Activated CD4-positive, CD25-positive, alpha-beta regulatory T cell treated with anti-CD3 and anti-CD28 coated beads, Interleukin-2, amount 50 U/mL, for 16 hours (primary cell): Measurements from ENCODE around the gene MRPL32.
"Not testable (repeated sequence)": the region's sequence is repeated elsewhere in the genome, so short reads cannot be mapped to it uniquely, and the experiment has no call there.

Experiments used
- DNase-seq: peaks from one replicate; pipeline ENCODE4 v3.0.0-alpha.2; 2020; ENCODE audit warnings: low read depth, low spot score

The MRPL32 gene

GRCh38 chr7:42931834-42932651, at the start of gene MRPL32, which contains the start of gene PSMA2:
TSS of gene MRPL32 (plus strand) at chr7:42932376. CDS start at chr7:42932387, 11 bp downstream.
TSS of gene PSMA2 (minus strand) at chr7:42932174. CDS start at chr7:42932158, 16 bp downstream.
- peak; percentile 94 for DNase-seq

- DNase-seq: no peak
Observed at GRCh38 chr7:42883950-42884349, 48.2 kb upstream of the MRPL32 start.

DNA sequence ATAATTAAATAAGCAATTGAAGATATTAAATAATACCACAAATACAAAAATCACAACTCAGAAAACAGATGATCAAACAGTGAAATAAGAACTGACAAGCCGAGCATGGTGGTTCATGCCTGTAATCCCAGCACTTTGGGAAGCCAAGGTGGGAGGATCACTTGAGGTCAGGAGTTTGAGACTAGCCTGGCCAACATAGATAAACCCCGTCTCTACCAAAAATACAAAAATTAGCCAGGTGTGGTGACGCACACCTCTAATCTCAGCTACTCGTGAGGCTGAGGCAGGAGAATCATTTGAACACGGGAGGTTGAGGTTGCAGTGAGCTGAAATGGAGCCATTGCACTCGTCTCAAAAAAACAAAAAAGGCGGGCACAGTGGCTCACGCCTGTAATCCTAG, 47.0 kb upstream of the MRPL32 start:
- DNase-seq: not testable (repeated sequence)

GRCh38 chr7:42886129-42886528, 46.0 kb upstream of the MRPL32 start:
- no peak for DNase-seq

- no peak for DNase-seq
Observed at GRCh38 chr7:42886893-42887505, 45.2 kb upstream of the MRPL32 start.

- no peak for DNase-seq
Observed at GRCh38 chr7:42893346-42894240, 38.6 kb upstream of the MRPL32 start.

DNA sequence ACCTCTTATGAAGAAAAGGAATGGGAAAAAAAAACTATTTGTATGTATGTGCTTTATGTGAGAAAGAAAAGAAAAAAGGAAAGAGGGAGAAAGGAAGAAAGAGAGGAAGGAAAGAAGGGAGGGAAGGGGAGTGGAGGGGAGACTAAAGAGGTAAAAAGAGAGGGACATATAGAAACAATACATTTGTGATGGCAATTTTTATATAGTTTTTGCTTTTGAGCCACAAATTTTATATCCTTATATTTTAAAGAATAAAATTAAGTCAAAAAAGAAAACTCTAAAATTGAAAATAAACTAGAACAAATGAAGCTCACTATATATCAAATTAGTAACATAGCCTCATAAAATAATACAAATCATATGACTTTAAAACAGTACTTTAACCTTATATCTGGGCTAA, 31.3 kb upstream of the MRPL32 start:
- no peak for DNase-seq

DNA sequence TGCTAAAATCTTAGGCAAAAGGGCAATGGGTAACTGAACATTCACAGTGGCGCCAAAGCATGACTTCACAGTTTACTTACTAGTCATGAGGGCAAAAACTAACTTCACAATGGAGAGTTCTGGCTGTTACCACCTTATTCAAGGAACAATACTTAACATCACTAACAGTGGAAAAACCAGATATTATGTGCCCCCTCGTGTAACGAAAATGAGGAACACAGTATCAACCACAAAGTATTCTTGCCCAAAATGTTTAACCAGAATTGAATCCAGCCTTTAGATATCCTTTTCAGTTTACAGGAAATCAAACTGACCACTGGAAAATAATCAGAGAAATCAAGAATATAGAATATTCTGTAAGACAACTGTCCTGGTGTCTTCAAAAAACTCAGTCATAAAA, 29.8 kb upstream of the MRPL32 start:
- DNase-seq: no peak

- DNase-seq: no peak
Observed at GRCh38 chr7:42906181-42906580, 26.0 kb upstream of the MRPL32 start.

GRCh38 chr7:42907316-42907715, 24.9 kb upstream of the MRPL32 start:
- no peak for DNase-seq

DNA sequence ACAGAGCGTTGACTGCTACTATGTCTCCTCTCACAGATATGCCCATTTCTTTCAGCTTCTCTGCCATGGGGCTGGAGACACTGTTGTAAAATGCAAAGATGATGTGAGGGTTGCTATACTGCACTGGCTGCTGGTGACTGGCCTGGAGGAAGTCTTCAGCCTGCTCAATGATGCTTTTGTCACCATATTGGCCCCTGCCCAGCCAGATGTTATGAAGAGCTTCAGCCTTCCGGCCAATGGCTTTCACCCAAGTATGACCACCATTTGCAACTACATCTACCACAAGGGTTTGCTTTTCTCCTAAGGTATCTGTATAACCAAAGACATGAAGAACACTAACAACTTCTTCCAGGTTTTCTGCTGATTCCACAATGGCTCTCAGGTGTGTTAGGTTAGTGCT, 21.9 kb upstream of the MRPL32 start:
- DNase-seq: no peak

DNA sequence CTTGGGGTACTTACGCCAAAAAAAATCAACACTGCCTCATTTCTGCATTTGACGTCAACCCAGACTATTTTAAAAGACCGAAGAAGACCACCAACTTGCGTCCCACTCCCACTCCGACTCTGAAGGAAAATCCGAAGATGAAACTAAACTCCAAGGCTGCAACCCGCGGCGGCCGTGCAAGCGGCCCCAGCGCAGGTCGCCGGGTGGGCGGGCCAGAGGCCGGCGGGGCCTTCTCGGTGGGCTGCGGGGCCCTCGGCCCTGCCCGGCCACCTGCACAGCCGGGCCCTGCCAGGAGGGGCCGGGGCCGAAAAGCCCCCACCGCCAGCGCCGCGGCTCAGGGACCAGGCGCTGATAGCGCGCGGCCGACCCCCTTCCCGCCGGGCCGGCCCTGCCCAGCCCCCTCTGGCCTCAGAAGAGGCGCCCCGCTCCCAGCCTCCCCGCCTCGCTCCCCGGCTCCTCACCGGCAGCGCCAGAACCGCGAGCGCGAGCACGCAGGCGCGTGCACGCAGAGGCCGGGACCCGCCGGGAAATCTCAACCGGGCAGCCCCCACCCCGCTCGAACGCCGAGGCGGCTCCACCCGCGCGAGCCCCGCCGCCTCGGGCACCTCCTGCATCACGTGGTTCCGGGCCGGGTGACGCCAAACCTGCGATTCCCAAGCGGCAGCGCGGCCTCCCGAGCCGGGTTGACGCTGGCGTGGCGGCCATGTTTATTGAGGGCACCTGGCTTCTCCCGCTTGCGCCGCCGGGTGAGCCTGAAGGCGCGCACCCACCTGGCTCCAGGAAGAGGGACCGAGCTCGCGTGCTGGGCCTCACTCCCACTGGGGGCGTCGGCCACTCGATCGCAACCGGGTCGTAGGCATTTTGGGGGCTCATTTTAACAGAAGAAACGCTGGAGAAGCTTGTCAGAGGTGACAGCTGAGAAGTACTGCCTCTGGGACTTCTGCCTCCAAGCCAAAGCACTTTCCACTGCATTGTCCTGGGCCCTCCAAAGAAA, 20.4 kb upstream of the MRPL32 start, which contains the start of gene C7orf25:
Gene C7orf25, minus strand, starts transcription at position 617 of the 994 bp plus-strand sequence. CDS start 1,170 bp downstream, outside the sequence.
- peak; percentile 92 for DNase-seq

DNA sequence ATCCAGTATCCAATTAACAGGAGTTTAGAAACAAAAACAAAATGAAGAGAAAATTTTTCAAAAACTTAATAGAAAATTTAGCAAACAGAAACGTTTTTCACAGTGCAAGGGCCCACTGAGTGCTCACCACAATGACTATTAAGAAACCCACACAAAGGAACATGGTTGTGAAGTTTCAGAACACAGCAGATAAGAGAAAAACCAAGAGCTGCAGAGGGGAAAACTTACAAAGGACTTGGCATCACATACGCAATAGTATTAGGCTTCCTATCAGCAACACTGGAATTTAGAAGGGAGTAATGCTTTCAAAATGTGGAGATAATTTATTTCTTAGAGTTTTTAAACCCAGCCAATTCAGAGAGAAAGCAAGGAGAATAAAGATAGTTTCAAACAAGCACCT, 18.6 kb upstream of the MRPL32 start:
- no peak for DNase-seq

DNA sequence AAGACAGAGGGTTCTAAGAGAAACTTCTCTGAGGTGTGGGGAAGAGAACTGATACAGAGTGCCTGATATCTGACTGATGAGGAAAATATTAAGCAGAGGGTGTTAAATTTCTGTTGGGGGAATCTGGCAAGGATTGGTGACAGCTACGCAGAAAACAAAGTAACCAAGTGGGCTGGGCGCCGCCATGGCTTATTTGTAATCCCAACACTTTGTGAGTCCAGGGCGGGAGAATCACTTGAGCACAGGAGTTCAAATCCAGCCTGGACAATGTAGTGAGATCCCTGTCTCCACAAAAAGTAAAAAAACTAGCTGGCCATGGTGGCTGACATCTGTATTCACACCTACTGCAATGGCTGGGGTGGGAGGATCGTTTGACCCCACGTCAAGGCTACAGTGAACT, 18.2 kb upstream of the MRPL32 start:
- DNase-seq: no peak

GRCh38 chr7:42914421-42915045, 17.6 kb upstream of the MRPL32 start:
- no peak for DNase-seq

- DNase-seq: no peak
Observed at GRCh38 chr7:42915356-42915755, 16.8 kb upstream of the MRPL32 start.

- DNase-seq: no peak
Observed at GRCh38 chr7:42922017-42922753, 10.0 kb upstream of the MRPL32 start.

- no peak for DNase-seq
Observed at GRCh38 chr7:42924223-42924838, 7.8 kb upstream of the MRPL32 start.

DNA sequence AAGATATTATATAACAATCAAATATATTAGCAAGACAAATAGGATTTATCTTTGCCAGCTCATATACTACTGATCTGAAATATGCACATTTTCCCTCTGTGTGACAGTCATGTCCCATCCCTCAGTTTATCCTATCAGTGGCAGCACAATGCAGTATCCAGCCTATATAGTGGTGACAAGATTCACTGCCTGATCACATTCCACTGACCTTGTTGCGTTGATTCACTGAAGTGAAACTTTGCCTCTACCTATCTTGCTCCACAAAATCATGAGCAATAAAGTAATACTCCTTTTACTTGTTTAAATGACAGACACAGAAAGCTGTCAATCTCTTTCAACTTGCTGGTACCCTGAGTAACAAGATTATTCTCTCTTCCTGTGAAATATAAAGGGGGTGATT, 6.5 kb upstream of the MRPL32 start:
- no peak for DNase-seq
